Mucosa of rectum (tissue), 2 donors: Measurements from ENCODE around the gene VAV2.
"Not testable (repeated sequence)": the region's sequence is repeated elsewhere in the genome, so short reads cannot be mapped to it uniquely, and the experiment has no call there.

Source experiments
- H3K27ac ChIP-seq, 2 donors: one replicate each; pipeline ENCODE4 v1.7.0; 2013; ENCODE audit warnings: inconsistent platforms in 2 of 2, low read depth in 2 of 2, low read length in 2 of 2
- H3K27me3 ChIP-seq, 2 donors: one replicate each; pipeline ENCODE4 v1.7.0; 2013; ENCODE audit warnings: low read length in 2 of 2; ENCODE audit not compliant: control insufficient read depth in 2 of 2, insufficient read depth in 2 of 2
- H3K36me3 ChIP-seq, 2 donors: one replicate each; pipeline ENCODE4 v1.7.0; 2013; ENCODE audit warnings: low read length in 2 of 2; ENCODE audit not compliant: control insufficient read depth in 2 of 2, insufficient read depth in 2 of 2
- H3K4me1 ChIP-seq, 2 donors: one replicate each; pipeline ENCODE4 v1.7.0; 2013; ENCODE audit warnings: low read length in 2 of 2, mild to moderate bottlenecking in 1 of 2; ENCODE audit not compliant: control insufficient read depth in 2 of 2, insufficient read depth in 2 of 2
- H3K4me3 ChIP-seq, 2 donors: one replicate each; pipeline ENCODE4 v1.7.0; 2013; ENCODE audit warnings: low read length in 2 of 2
- H3K9ac ChIP-seq, 2 donors: one replicate each; pipeline ENCODE4 v1.7.0; 2013; ENCODE audit warnings: low read length in 2 of 2, low read depth in 1 of 2, mild to moderate bottlenecking in 1 of 2
- H3K9me3 ChIP-seq, 2 donors: one replicate each; pipeline ENCODE4 v1.7.0; 2013; ENCODE audit warnings: low read length in 2 of 2; ENCODE audit not compliant: control insufficient read depth in 2 of 2
- donor health status: healthy.
- donor health status: Normal muscosa, but diverticular disease.

The VAV2 gene

GRCh38 chr9:133989625-133990365 lies 2.3 kb downstream of the VAV2 start:
- peak overlapping the region in 1 of 2 donors; percentile 5 for H3K4me3 ChIP-seq
- H3K36me3 ChIP-seq, result no peaks in the 10 kb centered on the region
- H3K4me1 ChIP-seq, result peaks cover 24 to 31% of the 10 kb centered on the region in 2 donors
- H3K27me3 ChIP-seq, result no peaks in the 10 kb centered on the region
- H3K9ac ChIP-seq, result peak overlapping the region in 1 of 2 donors; percentile 24
- H3K27ac ChIP-seq, result no peak overlapping the region
- no peaks in the 10 kb centered on the region for H3K9me3 ChIP-seq

- H3K9ac ChIP-seq, H3K27me3 ChIP-seq, H3K9me3 ChIP-seq, H3K4me3 ChIP-seq, H3K27ac ChIP-seq, H3K36me3 ChIP-seq: not testable (repeated sequence)
- peaks cover 18 to 26% of the 10 kb centered on the region in 2 donors for H3K4me1 ChIP-seq
Observed at GRCh38 chr9:133988771-133989170, 3.4 kb downstream of the VAV2 start.

- Histone ChIP-seq H3K27me3 (no peaks in the 10 kb centered on the region), H3K4me1 (peaks cover 11 to 19% of the 10 kb centered on the region in 2 donors), H3K4me3 (no peak overlapping the region), H3K36me3 (no peaks in the 10 kb centered on the region), H3K9ac (no peak overlapping the region), H3K27ac (no peak overlapping the region), H3K9me3 (no peaks in the 10 kb centered on the region)
Observed at GRCh38 chr9:133987946-133988665, 4.0 kb downstream of the VAV2 start.

GRCh38 chr9:133987446-133987788 lies 4.7 kb downstream of the VAV2 start:
- no peaks in the 10 kb centered on the region for H3K27me3 ChIP-seq
- H3K27ac ChIP-seq, result no peak overlapping the region
- no peak overlapping the region for H3K4me3 ChIP-seq
- H3K36me3 ChIP-seq, result no peaks in the 10 kb centered on the region
- H3K9ac ChIP-seq, result no peak overlapping the region
- no peaks in the 10 kb centered on the region for H3K9me3 ChIP-seq
- H3K4me1 ChIP-seq, result peaks cover 10 to 17% of the 10 kb centered on the region in 2 donors

GRCh38 chr9:133986774-133987445 lies 5.2 kb downstream of the VAV2 start:
- Histone ChIP-seq H3K4me1 (peaks cover 13 to 17% of the 10 kb centered on the region in 2 donors), H3K27ac (no peak overlapping the region), H3K9ac (no peak overlapping the region), H3K4me3 (no peak overlapping the region), H3K36me3 (no peaks in the 10 kb centered on the region), H3K27me3 (no peaks in the 10 kb centered on the region), H3K9me3 (no peaks in the 10 kb centered on the region)

- H3K9me3 ChIP-seq, result no peaks in the 10 kb centered on the region
- H3K27me3 ChIP-seq, result no peaks in the 10 kb centered on the region
- peaks cover 13 to 14% of the 10 kb centered on the region in 2 donors for H3K4me1 ChIP-seq
- H3K4me3 ChIP-seq, result no peak overlapping the region
- H3K27ac ChIP-seq, result no peak overlapping the region
- no peak overlapping the region for H3K9ac ChIP-seq
- no peaks in the 10 kb centered on the region for H3K36me3 ChIP-seq
Observed at GRCh38 chr9:133986061-133986460, 6.1 kb downstream of the VAV2 start.

- H3K27me3 ChIP-seq, result no peaks in the 10 kb centered on the region
- H3K4me1 ChIP-seq, result peaks cover 0 to 9% of the 10 kb centered on the region in 2 donors
- H3K27ac ChIP-seq, result no peak overlapping the region
- no peaks in the 10 kb centered on the region for H3K9me3 ChIP-seq
- no peak overlapping the region for H3K4me3 ChIP-seq
- H3K36me3 ChIP-seq, result no peaks in the 10 kb centered on the region
- no peak overlapping the region for H3K9ac ChIP-seq
Observed at GRCh38 chr9:133982971-133983720, 9.0 kb downstream of the VAV2 start.

GRCh38 chr9:133981958-133982681 lies 10.0 kb downstream of the VAV2 start:
- Histone ChIP-seq H3K27me3 (no peaks in the 10 kb centered on the region), H3K27ac (no peak overlapping the region), H3K4me3 (no peak overlapping the region), H3K9me3 (no peaks in the 10 kb centered on the region), H3K9ac (no peak overlapping the region), H3K4me1 (peaks cover 0 to 9% of the 10 kb centered on the region in 2 donors), H3K36me3 (no peaks in the 10 kb centered on the region)

GRCh38 chr9:133981589-133981957 lies 10.6 kb downstream of the VAV2 start:
- Histone ChIP-seq H3K4me1 (peaks cover 0 to 9% of the 10 kb centered on the region in 2 donors), H3K27me3 (no peaks in the 10 kb centered on the region), H3K9me3 (no peaks in the 10 kb centered on the region), H3K36me3 (no peaks in the 10 kb centered on the region), H3K4me3 (no peak overlapping the region), H3K9ac (no peak overlapping the region), H3K27ac (no peak overlapping the region)
